GM12874 (cell line): ENCODE data around the gene BMAL1.

ENCODE experiments used
- TF ChIP-seq, protein P1 (sequence below): IDR thresholded peaks from 2 replicates; pipeline ENCODE4 v1.5.1; 2011; ENCODE audit warnings: low read depth, mild to moderate bottlenecking, control low read depth, low read length, moderate library complexity; ENCODE audit not compliant: insufficient read depth

Gene BMAL1

GRCh38 chr11:13358596-13359270 is 81.1 kb downstream of the BMAL1 start:
- TF ChIP-seq, protein P1, sequence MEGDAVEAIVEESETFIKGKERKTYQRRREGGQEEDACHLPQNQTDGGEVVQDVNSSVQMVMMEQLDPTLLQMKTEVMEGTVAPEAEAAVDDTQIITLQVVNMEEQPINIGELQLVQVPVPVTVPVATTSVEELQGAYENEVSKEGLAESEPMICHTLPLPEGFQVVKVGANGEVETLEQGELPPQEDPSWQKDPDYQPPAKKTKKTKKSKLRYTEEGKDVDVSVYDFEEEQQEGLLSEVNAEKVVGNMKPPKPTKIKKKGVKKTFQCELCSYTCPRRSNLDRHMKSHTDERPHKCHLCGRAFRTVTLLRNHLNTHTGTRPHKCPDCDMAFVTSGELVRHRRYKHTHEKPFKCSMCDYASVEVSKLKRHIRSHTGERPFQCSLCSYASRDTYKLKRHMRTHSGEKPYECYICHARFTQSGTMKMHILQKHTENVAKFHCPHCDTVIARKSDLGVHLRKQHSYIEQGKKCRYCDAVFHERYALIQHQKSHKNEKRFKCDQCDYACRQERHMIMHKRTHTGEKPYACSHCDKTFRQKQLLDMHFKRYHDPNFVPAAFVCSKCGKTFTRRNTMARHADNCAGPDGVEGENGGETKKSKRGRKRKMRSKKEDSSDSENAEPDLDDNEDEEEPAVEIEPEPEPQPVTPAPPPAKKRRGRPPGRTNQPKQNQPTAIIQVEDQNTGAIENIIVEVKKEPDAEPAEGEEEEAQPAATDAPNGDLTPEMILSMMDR, result no peak

GRCh38 chr11:13362596-13363109 is 85.1 kb downstream of the BMAL1 start:
- TF ChIP-seq, protein P1, result no peak

DNA sequence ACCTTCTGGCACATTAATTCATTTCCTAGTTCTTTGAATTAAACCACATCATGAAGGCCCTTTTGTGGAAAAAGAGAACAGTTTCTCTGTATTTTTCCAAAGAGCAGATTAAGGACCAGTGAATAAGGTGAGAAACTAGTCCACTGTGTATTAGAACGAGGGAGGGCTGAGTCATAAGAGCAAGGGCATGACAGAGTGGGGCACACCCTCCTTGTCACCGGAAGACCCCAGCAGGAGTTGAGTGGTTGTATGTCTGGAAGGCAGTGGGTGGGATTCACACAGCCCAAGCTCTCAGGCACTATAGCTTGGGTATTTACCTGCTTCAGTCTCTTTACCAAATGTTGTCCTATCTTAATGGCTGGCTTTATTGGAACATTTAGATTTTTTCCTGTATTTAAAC is 86.8 kb downstream of the BMAL1 start:
- TF ChIP-seq, protein P1, result no peak

- TF ChIP-seq, protein P1, result no peak
Observed at GRCh38 chr11:13366266-13367026, 88.9 kb downstream of the BMAL1 start.

DNA sequence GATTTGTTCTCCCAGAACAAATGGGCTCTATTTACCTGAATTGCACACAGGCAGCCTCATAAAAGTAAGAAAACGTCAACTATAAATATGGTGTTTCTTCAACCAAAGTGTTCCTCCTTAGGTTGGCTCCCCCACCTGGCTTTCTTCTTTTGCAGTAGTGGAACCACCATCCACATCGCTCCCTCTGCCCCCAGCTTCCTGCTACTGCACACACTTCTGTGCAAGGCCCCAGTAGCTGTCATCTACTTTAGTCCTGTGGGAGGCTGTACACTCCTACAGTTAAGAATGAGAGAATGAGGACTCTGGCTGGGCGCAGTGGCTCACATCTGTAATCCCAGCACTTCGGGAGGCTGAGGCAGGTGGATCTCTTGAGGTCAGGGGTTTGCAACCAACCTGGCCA is 89.5 kb downstream of the BMAL1 start:
- TF ChIP-seq, protein P1, result no peak

DNA sequence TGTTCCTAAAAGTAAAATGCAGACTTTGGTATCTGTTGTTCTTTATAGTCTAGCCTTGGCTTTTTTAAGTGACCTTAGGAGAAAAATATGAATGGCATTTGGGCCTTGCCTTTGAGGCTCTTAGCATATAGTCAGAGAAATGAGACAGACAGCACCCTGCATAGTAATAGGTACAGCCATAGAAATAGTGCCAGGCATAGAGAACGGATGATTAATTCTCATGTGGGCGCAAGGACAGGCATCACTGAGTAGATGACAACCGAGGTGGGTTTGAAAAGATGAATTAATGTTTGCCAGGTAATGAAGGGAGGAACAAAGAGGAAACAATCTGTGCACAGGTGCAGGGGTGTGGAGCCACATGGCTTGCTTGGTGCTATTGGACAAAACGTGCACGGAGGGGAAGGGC is 90.5 kb downstream of the BMAL1 start:
- TF ChIP-seq, protein P1, result no peak

DNA sequence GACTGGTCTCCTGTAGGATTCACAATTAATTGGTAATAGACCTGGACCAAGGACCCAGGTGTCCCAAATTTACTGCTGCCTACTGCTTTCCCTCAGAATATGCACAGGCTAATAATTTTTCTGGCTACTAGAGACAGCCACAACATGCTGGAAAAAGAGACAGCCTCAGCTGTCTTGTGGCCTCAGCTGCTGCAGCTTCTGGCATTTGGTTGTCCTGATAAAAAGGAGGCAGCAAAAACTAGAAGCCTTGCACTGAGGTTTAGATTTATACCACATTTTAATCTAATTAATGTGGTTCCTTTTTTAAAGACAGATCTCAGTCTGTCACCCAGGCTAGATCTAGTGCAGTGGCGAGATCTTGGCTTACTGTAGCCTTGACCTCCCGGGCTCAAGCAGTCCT is 95.6 kb downstream of the BMAL1 start:
- TF ChIP-seq, protein P1, result no peak
